Liver (tissue), 9 donors: Measurements from ENCODE around the gene LARP4. TPM values are rescaled to one million over a fixed set of nuclear protein-coding genes. Genes with fewer than 3 reads are reported as not detected.

Source experiments
- DNase-seq: peaks from one replicate; pipeline ENCODE4 v3.0.0-alpha.2; 2017; ENCODE audit warnings: low spot score
- H3K27ac ChIP-seq, 2 donors: one replicate each; pipeline ENCODE4 v1.7.0; 2013; ENCODE audit warnings: inconsistent platforms in 2 of 2, low read length in 2 of 2, control low read depth in 1 of 2, low read depth in 1 of 2, mild to moderate bottlenecking in 1 of 2
- H3K27me3 ChIP-seq, 4 donors: one replicate each; pipeline versions ENCODE4 v1.6.1 to v1.7.0; 2013; ENCODE audit warnings: low read length in 3 of 4, inconsistent platforms in 1 of 4, mild to moderate bottlenecking in 1 of 4, moderate library complexity in 1 of 4; ENCODE audit not compliant: control insufficient read depth in 4 of 4, insufficient read depth in 4 of 4
- H3K36me3 ChIP-seq, 4 donors: one replicate each; pipeline versions ENCODE4 v1.6.1 to v1.7.0; 2013; ENCODE audit warnings: low read length in 3 of 4, mild to moderate bottlenecking in 3 of 4, low read depth in 1 of 4, moderate library complexity in 1 of 4; ENCODE audit not compliant: control insufficient read depth in 4 of 4, insufficient read depth in 3 of 4
- H3K4me1 ChIP-seq, 4 donors: one replicate each; pipeline versions ENCODE4 v1.6.1 to v1.7.0; 2013; ENCODE audit warnings: low read length in 3 of 4, mild to moderate bottlenecking in 3 of 4, moderate library complexity in 1 of 4; ENCODE audit not compliant: control insufficient read depth in 4 of 4, insufficient read depth in 4 of 4
- H3K4me3 ChIP-seq, 3 donors: one replicate each; pipeline versions ENCODE4 v1.6.1 to v1.7.0; 2013; ENCODE audit warnings: low read length in 3 of 3, control low read depth in 1 of 3, low read depth in 1 of 3, mild to moderate bottlenecking in 1 of 3
- H3K9ac ChIP-seq, 2 donors: one replicate each; pipeline ENCODE4 v1.7.0; 2013; ENCODE audit warnings: low read length in 2 of 2, mild to moderate bottlenecking in 2 of 2, moderate library complexity in 2 of 2, control low read depth in 1 of 2, low read depth in 1 of 2
- H3K9me3 ChIP-seq, 4 donors: one replicate each; pipeline versions ENCODE4 v1.6.1 to v1.7.0; 2013; ENCODE audit warnings: low read length in 3 of 4; ENCODE audit not compliant: control insufficient read depth in 4 of 4
- ATF3 ChIP-seq: IDR thresholded peaks from 2 replicates; pipeline ENCODE4 v1.6.1; 2016; ENCODE audit warnings: antibody characterized with exemption
- EGR1 ChIP-seq, 2 donors: IDR thresholded peaks; 2 replicates each; pipeline ENCODE4 v1.6.1; 2016 to 2018; ENCODE audit warnings: antibody characterized with exemption in 2 of 2, low read depth in 2 of 2
- FOXA1 ChIP-seq: IDR thresholded peaks from 2 replicates; pipeline ENCODE4 v1.6.1; 2016; ENCODE audit warnings: antibody characterized with exemption
- FOXA2 ChIP-seq: IDR thresholded peaks from 2 replicates; pipeline ENCODE4 v1.6.1; 2016; ENCODE audit warnings: antibody characterized with exemption
- GABPA ChIP-seq, 2 donors: IDR thresholded peaks in 1 of 2; conservative IDR thresholded peaks in 1 of 2; 2 replicates each; pipeline ENCODE4 v1.6.1; 2016; ENCODE audit warnings: antibody characterized with exemption in 2 of 2, mild to moderate bottlenecking in 1 of 2, moderate library complexity in 1 of 2
- HNF4A ChIP-seq, 2 donors: conservative IDR thresholded peaks; 2 replicates each; pipeline ENCODE4 v1.6.1; 2016; ENCODE audit warnings: antibody characterized with exemption in 2 of 2, mild to moderate bottlenecking in 2 of 2
- HNF4G ChIP-seq: IDR thresholded peaks from 2 replicates; pipeline ENCODE4 v1.6.1; 2016; ENCODE audit warnings: antibody characterized with exemption
- JUND ChIP-seq, 2 donors: IDR thresholded peaks; 2 replicates each; pipeline ENCODE4 v1.6.1; 2016; ENCODE audit warnings: antibody characterized with exemption in 2 of 2
- MAX ChIP-seq: IDR thresholded peaks from 2 replicates; pipeline ENCODE4 v1.6.1; 2016; ENCODE audit warnings: antibody characterized with exemption
- NR2F2 ChIP-seq: IDR thresholded peaks from 2 replicates; pipeline ENCODE4 v1.6.1; 2016; ENCODE audit warnings: antibody characterized with exemption
- RAD21 ChIP-seq, 2 donors: IDR thresholded peaks; 2 replicates each; pipeline ENCODE4 v1.6.1; 2016; ENCODE audit warnings: antibody characterized with exemption in 2 of 2, mild to moderate bottlenecking in 2 of 2
- REST ChIP-seq: IDR thresholded peaks from 2 replicates; pipeline ENCODE4 v1.6.1; 2016; ENCODE audit warnings: antibody characterized with exemption, mild to moderate bottlenecking
- RXRA ChIP-seq, 2 donors: IDR thresholded peaks; 2 replicates each; pipeline ENCODE4 v1.6.1; 2017 to 2018; ENCODE audit warnings: antibody characterized with exemption in 2 of 2, mild to moderate bottlenecking in 1 of 2
- SP1 ChIP-seq: IDR thresholded peaks from 2 replicates; pipeline ENCODE4 v1.6.1; 2018; ENCODE audit warnings: antibody characterized with exemption, mild to moderate bottlenecking
- TAF1 ChIP-seq: conservative IDR thresholded peaks from 2 replicates; pipeline ENCODE4 v1.6.1; 2016; ENCODE audit warnings: antibody characterized with exemption, mild to moderate bottlenecking
- YY1 ChIP-seq: IDR thresholded peaks from 2 replicates; pipeline ENCODE4 v1.6.1; 2016; ENCODE audit warnings: antibody characterized with exemption, mild to moderate bottlenecking
- WGBS: extraction: QIAGEN DNeasy Blood & Tissue Kit; methylation state at CpG from one replicate; pipeline ENCODE4 v1.1.7; 2013; 5-methylcytosine and 5-hydroxymethylcytosine counted together
- polyA plus RNA-seq, 2 donors: library from polyadenylated mRNA; stranded (reverse) in 1 of 2; unstranded in 1 of 2; fragments of 200-250 nt in 1 of 2; fragments of >200 nt in 1 of 2; fragmentation: Nextera tagmentation in 1 of 2; extraction: Ambion mirVana in 1 of 2; gene quantifications; one replicate each; pipeline versions ENCODE4 v1.2.1 to v1.2.3, GENCODE V29; 2013 to 2015
- total RNA-seq, 2 donors: library from RNA; depleted of rRNA; stranded (reverse); fragments of >200 nt; gene quantifications; one replicate each; pipeline ENCODE4 v1.2.3, GENCODE V29; 2014
- TF ChIP-seq, protein P1 (sequence below): IDR thresholded peaks from 2 replicates; pipeline ENCODE4 v1.6.1; 2016; ENCODE audit warnings: antibody characterized with exemption
- TF ChIP-seq, protein P2 (sequence below): fragments of 150-350 bp; IDR thresholded peaks from 2 replicates; pipeline ENCODE4 v1.5.1; 2017; ENCODE audit warnings: improper control_type of control experiment, low read depth, low read length; ENCODE audit not compliant: missing input control
- donor health status: healthy.
- donor health status: healthy.
- donor health status: healthy.
- donor health status: healthy.
- donor health status: healthy.

Gene LARP4
- total and polyA plus RNA-seq, 4 donors = 17.3 to 71.0 (median 37.5) TPM

- TF ChIP-seq FOXA2 (no peak), HNF4A (conservative IDR thresholded peaks at IDR 0.05) (no peak), FOXA1 (no peak), NR2F2 (no peak)
These were observed 1.7 kb downstream of the LARP4 start (continued) for GRCh38 chr12:50402264-50403000.

GRCh38 chr12:50403001-50403440, 2.3 kb downstream of the LARP4 start:
- peak overlapping the region; percentile 63 to 94 (median 91) for H3K4me3 ChIP-seq
- H3K4me1 ChIP-seq = peaks cover 4 to 19% (median 12%) of the 10 kb centered on the region in 4 donors
- H3K27me3 ChIP-seq = no peaks in the 10 kb centered on the region
- DNase-seq = no peak
- no peaks in the 10 kb centered on the region for H3K36me3 ChIP-seq
- WGBS = 13% methylated on average over 3 of the region's 3 CpGs
- peak overlapping the region; percentile 95 to 99 for H3K9ac ChIP-seq
- no peaks in the 10 kb centered on the region for H3K9me3 ChIP-seq
- no peak for TF ChIP-seq TAF1
- no peak for TF ChIP-seq RAD21 (IDR thresholded peaks at IDR 0.05)
- no peak for TF ChIP-seq EGR1 (IDR thresholded peaks at IDR 0.05; ENCODE audit: low read depth in 2 of 2)
- TF ChIP-seq FOXA1 = no peak
- TF ChIP-seq FOXA2 = peak; percentile 56
- peak; percentile 89 for TF ChIP-seq HNF4G
- peak; percentile 59 for TF ChIP-seq SP1
- TF ChIP-seq MAX = peak; percentile 36
- TF ChIP-seq, protein P1, sequence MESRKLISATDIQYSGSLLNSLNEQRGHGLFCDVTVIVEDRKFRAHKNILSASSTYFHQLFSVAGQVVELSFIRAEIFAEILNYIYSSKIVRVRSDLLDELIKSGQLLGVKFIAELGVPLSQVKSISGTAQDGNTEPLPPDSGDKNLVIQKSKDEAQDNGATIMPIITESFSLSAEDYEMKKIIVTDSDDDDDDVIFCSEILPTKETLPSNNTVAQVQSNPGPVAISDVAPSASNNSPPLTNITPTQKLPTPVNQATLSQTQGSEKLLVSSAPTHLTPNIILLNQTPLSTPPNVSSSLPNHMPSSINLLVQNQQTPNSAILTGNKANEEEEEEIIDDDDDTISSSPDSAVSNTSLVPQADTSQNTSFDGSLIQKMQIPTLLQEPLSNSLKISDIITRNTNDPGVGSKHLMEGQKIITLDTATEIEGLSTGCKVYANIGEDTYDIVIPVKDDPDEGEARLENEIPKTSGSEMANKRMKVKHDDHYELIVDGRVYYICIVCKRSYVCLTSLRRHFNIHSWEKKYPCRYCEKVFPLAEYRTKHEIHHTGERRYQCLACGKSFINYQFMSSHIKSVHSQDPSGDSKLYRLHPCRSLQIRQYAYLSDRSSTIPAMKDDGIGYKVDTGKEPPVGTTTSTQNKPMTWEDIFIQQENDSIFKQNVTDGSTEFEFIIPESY = peak; percentile 43
- peak; percentile 64 for TF ChIP-seq REST
- TF ChIP-seq JUND (IDR thresholded peaks at IDR 0.05) = peak; percentile 22 to 37
- TF ChIP-seq, protein P2, sequence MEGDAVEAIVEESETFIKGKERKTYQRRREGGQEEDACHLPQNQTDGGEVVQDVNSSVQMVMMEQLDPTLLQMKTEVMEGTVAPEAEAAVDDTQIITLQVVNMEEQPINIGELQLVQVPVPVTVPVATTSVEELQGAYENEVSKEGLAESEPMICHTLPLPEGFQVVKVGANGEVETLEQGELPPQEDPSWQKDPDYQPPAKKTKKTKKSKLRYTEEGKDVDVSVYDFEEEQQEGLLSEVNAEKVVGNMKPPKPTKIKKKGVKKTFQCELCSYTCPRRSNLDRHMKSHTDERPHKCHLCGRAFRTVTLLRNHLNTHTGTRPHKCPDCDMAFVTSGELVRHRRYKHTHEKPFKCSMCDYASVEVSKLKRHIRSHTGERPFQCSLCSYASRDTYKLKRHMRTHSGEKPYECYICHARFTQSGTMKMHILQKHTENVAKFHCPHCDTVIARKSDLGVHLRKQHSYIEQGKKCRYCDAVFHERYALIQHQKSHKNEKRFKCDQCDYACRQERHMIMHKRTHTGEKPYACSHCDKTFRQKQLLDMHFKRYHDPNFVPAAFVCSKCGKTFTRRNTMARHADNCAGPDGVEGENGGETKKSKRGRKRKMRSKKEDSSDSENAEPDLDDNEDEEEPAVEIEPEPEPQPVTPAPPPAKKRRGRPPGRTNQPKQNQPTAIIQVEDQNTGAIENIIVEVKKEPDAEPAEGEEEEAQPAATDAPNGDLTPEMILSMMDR = no peak
- peak; percentile 75 for TF ChIP-seq YY1
- TF ChIP-seq HNF4A (conservative IDR thresholded peaks at IDR 0.05) = peak; percentile 97 to 98
- TF ChIP-seq NR2F2 = peak; percentile 82
- TF ChIP-seq GABPA (IDR thresholded peaks at IDR 0.05 in 1 of 2, conservative IDR thresholded peaks at IDR 0.05 in 1 of 2) = peak; percentile 13 to 39
- TF ChIP-seq ATF3 = no peak
- peak; percentile 79 to 85 for TF ChIP-seq RXRA (IDR thresholded peaks at IDR 0.05)
- H3K27ac ChIP-seq = peak overlapping the region; percentile 93
